Kidney epithelial cell (primary cell): ENCODE results near the gene HGFAC. TPM values are rescaled to one million over a fixed set of nuclear protein-coding genes. Genes with fewer than 3 reads are reported as not detected.

Experiments
- DNase-seq: peaks from one replicate; pipeline ENCODE4 v3.0.0-alpha.2; 2010; ENCODE audit warnings: low read depth
- H3K27me3 ChIP-seq: 2 replicates; pipeline ENCODE4 v1.6.0; 2011; ENCODE audit warnings: low read length; ENCODE audit not compliant: control insufficient read depth, insufficient read depth
- H3K36me3 ChIP-seq: 2 replicates; pipeline ENCODE4 v1.5.1; 2011; ENCODE audit warnings: low read length; ENCODE audit not compliant: control insufficient read depth, insufficient read depth
- H3K4me3 ChIP-seq: 2 replicates; pipeline ENCODE4 v1.5.1; 2011; ENCODE audit warnings: low read depth, mild to moderate bottlenecking, control low read depth, low read length
- total RNA-seq: library from RNA; depleted of rRNA; stranded (reverse); fragments of >200 nt; gene quantifications from 2 replicates; pipeline ENCODE4 v1.2.3, GENCODE V29; 2015
- TF ChIP-seq, protein P1 (sequence below): IDR thresholded peaks from 2 replicates; pipeline ENCODE4 v1.5.1; 2011; ENCODE audit warnings: mild to moderate bottlenecking, moderate library complexity, low read length, control low read depth, inconsistent platforms; ENCODE audit not compliant: insufficient read depth, poor library complexity, severe bottlenecking

Gene HGFAC
- total RNA-seq, 1 donor from 2014 or later: not detected

DNA sequence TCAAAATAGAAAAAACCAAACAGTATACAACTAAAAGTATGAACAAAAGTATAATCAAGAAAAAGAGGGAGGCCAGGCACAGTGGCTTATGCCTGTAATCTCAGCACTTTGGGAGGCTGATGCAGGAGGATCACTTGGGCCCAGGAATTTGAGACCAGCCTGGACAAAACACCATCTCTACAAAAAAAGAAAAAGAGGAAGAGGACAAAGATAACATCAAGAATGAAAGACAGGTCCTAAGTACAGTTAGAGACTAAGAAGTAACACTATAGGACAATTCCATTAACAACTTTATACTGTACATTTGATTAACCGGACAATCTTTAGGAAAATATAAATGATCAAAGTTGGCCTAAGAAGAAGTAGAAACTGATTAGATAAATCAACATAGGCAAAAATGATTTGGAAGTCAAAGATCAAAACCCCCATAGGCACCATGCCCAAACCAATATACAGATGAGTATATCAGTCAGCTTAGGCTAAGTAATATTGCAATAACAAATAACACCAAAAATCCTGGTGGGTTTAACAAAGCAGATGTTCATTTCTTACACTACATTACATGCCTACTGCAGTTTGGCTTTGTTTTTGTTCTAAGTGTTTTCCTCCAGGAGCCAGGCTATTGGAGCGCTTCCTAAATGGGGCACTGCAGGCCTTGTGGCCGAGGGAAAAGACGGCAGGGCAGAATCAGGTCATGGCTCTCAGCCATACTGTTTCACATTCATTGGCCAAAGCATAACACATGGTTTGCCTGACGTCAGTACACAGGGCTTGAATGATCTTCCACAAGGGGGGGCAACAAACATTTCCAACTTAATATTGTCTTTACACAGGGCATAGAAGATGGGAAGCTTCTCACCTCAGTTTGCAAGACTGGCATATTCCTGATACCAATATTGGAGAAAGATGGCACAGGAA lies 42.2 kb upstream of the HGFAC start:
- no peaks in the 10 kb centered on the region for H3K36me3 ChIP-seq
- H3K4me3 ChIP-seq: no peak overlapping the region
- DNase-seq: no peak
- no peaks in the 10 kb centered on the region for H3K27me3 ChIP-seq
- TF ChIP-seq, protein P1, sequence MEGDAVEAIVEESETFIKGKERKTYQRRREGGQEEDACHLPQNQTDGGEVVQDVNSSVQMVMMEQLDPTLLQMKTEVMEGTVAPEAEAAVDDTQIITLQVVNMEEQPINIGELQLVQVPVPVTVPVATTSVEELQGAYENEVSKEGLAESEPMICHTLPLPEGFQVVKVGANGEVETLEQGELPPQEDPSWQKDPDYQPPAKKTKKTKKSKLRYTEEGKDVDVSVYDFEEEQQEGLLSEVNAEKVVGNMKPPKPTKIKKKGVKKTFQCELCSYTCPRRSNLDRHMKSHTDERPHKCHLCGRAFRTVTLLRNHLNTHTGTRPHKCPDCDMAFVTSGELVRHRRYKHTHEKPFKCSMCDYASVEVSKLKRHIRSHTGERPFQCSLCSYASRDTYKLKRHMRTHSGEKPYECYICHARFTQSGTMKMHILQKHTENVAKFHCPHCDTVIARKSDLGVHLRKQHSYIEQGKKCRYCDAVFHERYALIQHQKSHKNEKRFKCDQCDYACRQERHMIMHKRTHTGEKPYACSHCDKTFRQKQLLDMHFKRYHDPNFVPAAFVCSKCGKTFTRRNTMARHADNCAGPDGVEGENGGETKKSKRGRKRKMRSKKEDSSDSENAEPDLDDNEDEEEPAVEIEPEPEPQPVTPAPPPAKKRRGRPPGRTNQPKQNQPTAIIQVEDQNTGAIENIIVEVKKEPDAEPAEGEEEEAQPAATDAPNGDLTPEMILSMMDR: no peak

DNA sequence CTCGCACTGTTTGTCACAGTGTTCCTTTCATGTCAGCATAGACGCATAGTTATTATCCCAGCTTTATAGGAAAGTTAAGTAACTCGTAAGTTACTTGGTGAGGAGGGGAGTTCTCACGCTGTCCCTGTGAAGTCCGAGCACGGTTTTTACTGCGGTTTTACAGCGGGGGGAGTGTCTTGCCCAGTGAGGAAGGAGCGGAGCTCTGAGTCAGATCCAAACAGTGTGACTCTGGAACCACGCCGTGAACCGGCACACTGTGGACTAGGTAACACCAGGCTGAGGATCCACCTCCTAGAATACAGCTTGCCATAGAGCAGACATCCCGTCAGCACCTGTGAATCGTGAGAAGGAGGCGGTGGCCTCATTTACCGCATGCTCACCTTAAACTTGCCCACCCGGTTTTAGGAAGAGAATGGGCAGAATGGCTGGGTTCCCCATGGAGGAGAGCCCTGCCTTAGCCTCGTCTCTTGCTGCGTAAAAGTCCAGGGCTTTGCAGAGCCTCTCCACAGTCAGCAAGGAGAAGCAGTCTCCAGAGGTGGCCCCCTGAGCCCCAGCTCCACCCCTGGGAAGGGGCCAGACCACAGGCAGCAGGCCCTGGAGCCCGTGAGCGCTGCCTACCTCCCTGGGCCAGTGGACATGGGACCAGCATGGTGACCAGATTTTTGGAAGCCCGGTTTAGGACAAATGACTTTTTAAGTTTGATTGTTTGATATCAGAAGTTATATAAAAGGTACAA lies 40.2 kb upstream of the HGFAC start:
- TF ChIP-seq, protein P1: no peak
- no peaks in the 10 kb centered on the region for H3K36me3 ChIP-seq

DNA sequence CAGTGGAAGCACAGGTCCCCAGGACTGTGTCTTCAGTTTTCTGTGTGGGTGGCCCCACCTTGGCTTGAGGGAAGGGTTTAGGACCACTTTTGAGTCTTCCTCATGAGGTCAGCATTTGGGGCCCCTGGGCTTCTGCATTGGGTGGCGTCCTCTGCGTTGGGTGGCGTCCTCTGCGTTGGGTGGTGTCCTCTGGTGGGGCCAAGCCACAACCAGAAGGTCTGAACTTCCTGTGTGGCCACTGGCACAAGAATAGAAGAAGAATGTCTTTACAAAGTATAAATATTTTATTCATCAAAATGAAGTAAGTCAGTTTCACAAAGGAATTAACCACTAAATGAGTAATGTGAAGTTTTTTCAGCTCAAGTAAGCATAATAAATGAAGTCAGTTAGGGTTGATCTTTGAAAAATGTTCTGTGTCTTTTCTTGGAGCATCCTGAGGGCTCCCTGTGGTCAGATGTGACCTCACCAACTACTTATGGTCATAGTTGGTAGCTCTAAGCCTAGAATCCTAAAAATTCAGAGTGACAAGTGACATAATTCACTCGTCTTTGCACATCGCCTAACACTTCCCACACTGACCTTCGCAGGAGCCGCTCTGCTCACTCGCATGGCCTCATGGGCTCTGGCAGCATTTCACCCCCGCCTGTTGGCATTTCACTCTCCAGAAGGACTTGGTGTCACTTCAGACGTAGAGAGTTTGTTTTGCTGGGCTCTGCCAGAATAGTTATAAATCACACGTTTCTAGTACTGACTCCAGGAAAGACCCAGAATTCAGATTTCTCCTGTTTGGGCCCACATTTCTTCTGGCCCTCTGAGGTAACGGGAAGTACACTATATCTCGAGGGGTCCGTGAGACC lies 39.0 kb upstream of the HGFAC start:
- no peak for DNase-seq
- Histone ChIP-seq H3K27me3 (no peaks in the 10 kb centered on the region), H3K36me3 (no peaks in the 10 kb centered on the region), H3K4me3 (no peak overlapping the region)
- TF ChIP-seq, protein P1: no peak

More for the DNA sequence above, 40.2 kb upstream of the HGFAC start:
- Histone ChIP-seq H3K27me3 (no peaks in the 10 kb centered on the region), H3K4me3 (no peak overlapping the region)
- DNase-seq: no peak

DNA sequence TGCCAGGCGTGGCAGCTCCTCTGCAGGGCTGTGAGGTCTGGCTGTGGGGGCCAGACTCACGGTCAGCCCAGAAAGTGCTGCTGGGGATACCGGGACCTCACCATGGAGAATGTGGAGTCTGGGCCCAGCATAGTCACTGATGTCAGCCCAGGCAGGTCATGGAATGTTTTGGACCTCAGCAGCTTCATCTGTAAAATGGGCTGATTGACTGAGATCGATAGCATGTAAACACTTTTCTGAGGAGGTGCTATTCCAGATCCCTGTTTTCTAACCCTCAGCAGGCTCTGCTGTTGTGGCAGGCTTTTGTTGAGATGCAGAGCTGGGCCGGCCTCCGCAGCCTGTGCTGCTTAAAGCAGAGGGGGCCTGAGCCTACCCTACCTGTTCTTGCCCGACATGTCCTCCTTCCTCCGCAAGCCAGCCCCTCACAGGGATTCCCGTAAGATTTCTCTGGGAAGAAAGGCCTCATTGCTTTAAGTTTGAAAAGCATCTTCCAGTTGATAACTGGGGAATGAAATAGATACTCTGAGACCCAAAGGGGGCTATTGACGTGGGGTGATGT lies 38.3 kb upstream of the HGFAC start:
- TF ChIP-seq, protein P1: no peak
- Histone ChIP-seq H3K27me3 (no peaks in the 10 kb centered on the region), H3K36me3 (no peaks in the 10 kb centered on the region), H3K4me3 (no peak overlapping the region)
- DNase-seq: no peak

DNA sequence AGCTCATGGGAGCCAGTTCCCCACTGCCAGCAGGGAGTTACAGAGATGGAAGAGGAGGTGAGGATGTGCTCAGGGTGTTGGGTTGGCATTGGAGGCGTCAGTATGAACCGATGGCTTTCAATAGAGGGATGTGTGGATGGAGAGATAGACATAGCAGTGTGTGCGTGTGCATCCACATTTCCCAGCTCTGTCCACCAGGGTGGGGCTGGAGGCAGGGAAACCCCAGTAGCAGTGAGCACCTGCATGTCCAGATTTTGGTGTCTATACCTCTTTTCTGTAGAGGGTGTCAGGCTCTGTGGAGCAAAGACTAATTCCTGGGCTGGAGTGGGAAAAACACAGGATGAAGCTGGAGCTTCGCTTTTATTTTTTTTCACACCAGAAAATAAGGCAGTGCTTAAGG lies 37.2 kb upstream of the HGFAC start:
- no peak overlapping the region for H3K4me3 ChIP-seq
- TF ChIP-seq, protein P1: no peak
- no peaks in the 10 kb centered on the region for H3K36me3 ChIP-seq
- no peak for DNase-seq
- no peaks in the 10 kb centered on the region for H3K27me3 ChIP-seq
